ENCODE data around the gene SELENOO.
A peak's percentile ranks its signal among the peaks of the same experiment; 100 is the strongest.

- TF ChIP-seq POLR2A (IDR thresholded peaks at IDR 0.05; ENCODE audit: extremely low read depth, insufficient read length) (no peak), CTCF (IDR thresholded peaks at IDR 0.05; ENCODE audit: low read depth, low read length) (peak; percentile 57), MAX (IDR thresholded peaks at IDR 0.05; ENCODE audit: low read depth, low read length) (no peak)
These were observed 5.8 kb downstream of the SELENOO start for GRCh38 chr22:50206599-50206998.
